Liver (tissue), 9 donors: ENCODE measurements around the gene SEMA4D. TPM values are rescaled to one million over a fixed set of nuclear protein-coding genes. Genes with fewer than 3 reads are reported as not detected.

Source experiments
- DNase-seq: peaks from one replicate; pipeline ENCODE4 v3.0.0-alpha.2; 2017; ENCODE audit warnings: low spot score
- H3K27ac ChIP-seq, 2 donors: one replicate each; pipeline ENCODE4 v1.7.0; 2013; ENCODE audit warnings: inconsistent platforms in 2 of 2, low read length in 2 of 2, control low read depth in 1 of 2, low read depth in 1 of 2, mild to moderate bottlenecking in 1 of 2
- H3K27me3 ChIP-seq, 4 donors: one replicate each; pipeline versions ENCODE4 v1.6.1 to v1.7.0; 2013; ENCODE audit warnings: low read length in 3 of 4, inconsistent platforms in 1 of 4, mild to moderate bottlenecking in 1 of 4, moderate library complexity in 1 of 4; ENCODE audit not compliant: control insufficient read depth in 4 of 4, insufficient read depth in 4 of 4
- H3K36me3 ChIP-seq, 4 donors: one replicate each; pipeline versions ENCODE4 v1.6.1 to v1.7.0; 2013; ENCODE audit warnings: low read length in 3 of 4, mild to moderate bottlenecking in 3 of 4, low read depth in 1 of 4, moderate library complexity in 1 of 4; ENCODE audit not compliant: control insufficient read depth in 4 of 4, insufficient read depth in 3 of 4
- H3K4me1 ChIP-seq, 4 donors: one replicate each; pipeline versions ENCODE4 v1.6.1 to v1.7.0; 2013; ENCODE audit warnings: low read length in 3 of 4, mild to moderate bottlenecking in 3 of 4, moderate library complexity in 1 of 4; ENCODE audit not compliant: control insufficient read depth in 4 of 4, insufficient read depth in 4 of 4
- H3K4me3 ChIP-seq, 3 donors: one replicate each; pipeline versions ENCODE4 v1.6.1 to v1.7.0; 2013; ENCODE audit warnings: low read length in 3 of 3, control low read depth in 1 of 3, low read depth in 1 of 3, mild to moderate bottlenecking in 1 of 3
- H3K9ac ChIP-seq, 2 donors: one replicate each; pipeline ENCODE4 v1.7.0; 2013; ENCODE audit warnings: low read length in 2 of 2, mild to moderate bottlenecking in 2 of 2, moderate library complexity in 2 of 2, control low read depth in 1 of 2, low read depth in 1 of 2
- H3K9me3 ChIP-seq, 4 donors: one replicate each; pipeline versions ENCODE4 v1.6.1 to v1.7.0; 2013; ENCODE audit warnings: low read length in 3 of 4; ENCODE audit not compliant: control insufficient read depth in 4 of 4
- ATF3 ChIP-seq: IDR thresholded peaks from 2 replicates; pipeline ENCODE4 v1.6.1; 2016; ENCODE audit warnings: antibody characterized with exemption
- CTCF ChIP-seq: fragments of 150-350 bp; IDR thresholded peaks from 2 replicates; pipeline ENCODE4 v1.5.1; 2017; ENCODE audit warnings: improper control_type of control experiment, low read depth, low read length; ENCODE audit not compliant: missing input control
- EGR1 ChIP-seq, 2 donors: IDR thresholded peaks; 2 replicates each; pipeline ENCODE4 v1.6.1; 2016 to 2018; ENCODE audit warnings: antibody characterized with exemption in 2 of 2, low read depth in 2 of 2
- FOXA1 ChIP-seq: IDR thresholded peaks from 2 replicates; pipeline ENCODE4 v1.6.1; 2016; ENCODE audit warnings: antibody characterized with exemption
- FOXA2 ChIP-seq: IDR thresholded peaks from 2 replicates; pipeline ENCODE4 v1.6.1; 2016; ENCODE audit warnings: antibody characterized with exemption
- GABPA ChIP-seq, 2 donors: IDR thresholded peaks in 1 of 2; conservative IDR thresholded peaks in 1 of 2; 2 replicates each; pipeline ENCODE4 v1.6.1; 2016; ENCODE audit warnings: antibody characterized with exemption in 2 of 2, mild to moderate bottlenecking in 1 of 2, moderate library complexity in 1 of 2
- HNF4A ChIP-seq, 2 donors: conservative IDR thresholded peaks; 2 replicates each; pipeline ENCODE4 v1.6.1; 2016; ENCODE audit warnings: antibody characterized with exemption in 2 of 2, mild to moderate bottlenecking in 2 of 2
- HNF4G ChIP-seq: IDR thresholded peaks from 2 replicates; pipeline ENCODE4 v1.6.1; 2016; ENCODE audit warnings: antibody characterized with exemption
- JUND ChIP-seq, 2 donors: IDR thresholded peaks; 2 replicates each; pipeline ENCODE4 v1.6.1; 2016; ENCODE audit warnings: antibody characterized with exemption in 2 of 2
- MAX ChIP-seq: IDR thresholded peaks from 2 replicates; pipeline ENCODE4 v1.6.1; 2016; ENCODE audit warnings: antibody characterized with exemption
- NR2F2 ChIP-seq: IDR thresholded peaks from 2 replicates; pipeline ENCODE4 v1.6.1; 2016; ENCODE audit warnings: antibody characterized with exemption
- RAD21 ChIP-seq, 2 donors: IDR thresholded peaks; 2 replicates each; pipeline ENCODE4 v1.6.1; 2016; ENCODE audit warnings: antibody characterized with exemption in 2 of 2, mild to moderate bottlenecking in 2 of 2
- REST ChIP-seq: IDR thresholded peaks from 2 replicates; pipeline ENCODE4 v1.6.1; 2016; ENCODE audit warnings: antibody characterized with exemption, mild to moderate bottlenecking
- RXRA ChIP-seq, 2 donors: IDR thresholded peaks; 2 replicates each; pipeline ENCODE4 v1.6.1; 2017 to 2018; ENCODE audit warnings: antibody characterized with exemption in 2 of 2, mild to moderate bottlenecking in 1 of 2
- SP1 ChIP-seq: IDR thresholded peaks from 2 replicates; pipeline ENCODE4 v1.6.1; 2018; ENCODE audit warnings: antibody characterized with exemption, mild to moderate bottlenecking
- TAF1 ChIP-seq: conservative IDR thresholded peaks from 2 replicates; pipeline ENCODE4 v1.6.1; 2016; ENCODE audit warnings: antibody characterized with exemption, mild to moderate bottlenecking
- YY1 ChIP-seq: IDR thresholded peaks from 2 replicates; pipeline ENCODE4 v1.6.1; 2016; ENCODE audit warnings: antibody characterized with exemption, mild to moderate bottlenecking
- ZBTB33 ChIP-seq: IDR thresholded peaks from 2 replicates; pipeline ENCODE4 v1.6.1; 2016; ENCODE audit warnings: antibody characterized with exemption
- WGBS: extraction: QIAGEN DNeasy Blood & Tissue Kit; methylation state at CpG from one replicate; pipeline ENCODE4 v1.1.7; 2013; 5-methylcytosine and 5-hydroxymethylcytosine counted together
- polyA plus RNA-seq, 2 donors: library from polyadenylated mRNA; stranded (reverse) in 1 of 2; unstranded in 1 of 2; fragments of 200-250 nt in 1 of 2; fragments of >200 nt in 1 of 2; fragmentation: Nextera tagmentation in 1 of 2; extraction: Ambion mirVana in 1 of 2; gene quantifications; one replicate each; pipeline versions ENCODE4 v1.2.1 to v1.2.3, GENCODE V29; 2013 to 2015
- total RNA-seq, 2 donors: library from RNA; depleted of rRNA; stranded (reverse); fragments of >200 nt; gene quantifications; one replicate each; pipeline ENCODE4 v1.2.3, GENCODE V29; 2014
- donor health status: healthy.
- donor health status: healthy.
- donor health status: healthy.
- donor health status: healthy.
- donor health status: healthy.

SEMA4D gene
- total and polyA plus RNA-seq, 4 donors = 1.4 to 12.0 (median 4.1) TPM

GRCh38 chr9:89330513-89330912, 167.4 kb downstream of the SEMA4D start:
- H3K9ac ChIP-seq = no peak overlapping the region
- no peak for TF ChIP-seq REST
- no peak for TF ChIP-seq CTCF
- TF ChIP-seq EGR1 (IDR thresholded peaks at IDR 0.05; ENCODE audit: low read depth in 2 of 2) = no peak
- TF ChIP-seq SP1 = no peak
- TF ChIP-seq NR2F2 = no peak
- TF ChIP-seq HNF4G = no peak
- TF ChIP-seq RAD21 (IDR thresholded peaks at IDR 0.05) = no peak
- no peak for TF ChIP-seq YY1
- no peak for TF ChIP-seq FOXA2
- TF ChIP-seq FOXA1 = no peak
- TF ChIP-seq TAF1 = no peak
- TF ChIP-seq HNF4A (conservative IDR thresholded peaks at IDR 0.05) = no peak
- no peak for TF ChIP-seq ZBTB33
- no peak for TF ChIP-seq GABPA (IDR thresholded peaks at IDR 0.05 in 1 of 2, conservative IDR thresholded peaks at IDR 0.05 in 1 of 2)
- TF ChIP-seq JUND (IDR thresholded peaks at IDR 0.05) = no peak
- no peak for TF ChIP-seq MAX
- no peak for TF ChIP-seq RXRA (IDR thresholded peaks at IDR 0.05)
- TF ChIP-seq ATF3 = no peak

More at GRCh38 chr9:89330513-89330912, 167.4 kb downstream of the SEMA4D start:
- H3K4me3 ChIP-seq = no peak overlapping the region
- 95% methylated on average over 7 of the region's 7 CpGs for WGBS
- H3K36me3 ChIP-seq = peaks cover 11 to 58% (median 53%) of the 10 kb centered on the region in 4 donors
- H3K27me3 ChIP-seq = no peaks in the 10 kb centered on the region
- no peaks in the 10 kb centered on the region for H3K9me3 ChIP-seq
- H3K27ac ChIP-seq = no peak overlapping the region
- no peak for DNase-seq
- H3K4me1 ChIP-seq = peaks cover 0 to 4% (median 0%) of the 10 kb centered on the region in 4 donors
